ENCODE results near the gene MARCHF10.

MARCHF10 gene

DNA sequence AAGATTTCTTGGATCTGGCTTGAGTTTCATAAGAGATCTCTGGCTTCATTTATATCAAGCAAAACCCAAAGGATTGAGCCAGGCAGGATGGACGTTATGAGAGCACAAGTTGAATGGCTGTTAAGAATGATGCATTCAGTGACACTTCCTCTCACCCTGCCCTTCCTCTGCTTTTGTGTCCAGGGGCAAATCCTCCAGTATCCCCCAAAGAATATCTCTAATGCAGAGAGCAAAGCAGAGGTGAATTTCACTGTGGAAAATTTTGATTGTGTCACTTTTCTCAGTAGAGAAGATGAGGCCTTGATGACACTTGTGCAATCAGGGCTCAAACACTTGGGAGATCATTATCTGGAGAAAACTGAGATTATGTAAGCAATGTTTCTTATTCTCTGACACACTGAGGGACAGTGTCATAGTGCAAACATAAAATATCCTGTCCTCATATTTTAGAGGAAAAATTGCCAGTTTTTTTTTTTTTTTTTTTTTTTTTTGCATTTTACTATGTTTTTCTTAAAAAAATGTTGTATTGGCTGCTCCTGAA lies 25.3 kb downstream of the MARCHF10 start:
- Histone ChIP-seq H3K79me2 (ENCODE audit: low read length) (no peaks in the 10 kb centered on the region), H3K9ac (ENCODE audit: low read length) (no peak overlapping the region), H4K20me1 (ENCODE audit: insufficient read depth, low read length) (no peaks in the 10 kb centered on the region), H3K36me3 (replicated peaks; ENCODE audit: low read depth, low read length) (no peaks in the 10 kb centered on the region), H2AFZ (ENCODE audit: low read depth, low read length) (no peak overlapping the region), H3K27ac (ENCODE audit: low read length) (no peak overlapping the region), H3K4me2 (ENCODE audit: low read length) (no peak overlapping the region), H3K9me3 (ENCODE audit: insufficient read depth, low read length) (no peaks in the 10 kb centered on the region), H3K27me3 (ENCODE audit: low read depth, low read length) (no peaks in the 10 kb centered on the region; the same call in 1 of the 2 replicates), H3K4me3 (ENCODE audit: low read length) (no peak overlapping the region), H3K4me1 (ENCODE audit: low read length) (no peaks in the 10 kb centered on the region)
- TF ChIP-seq, protein P1, sequence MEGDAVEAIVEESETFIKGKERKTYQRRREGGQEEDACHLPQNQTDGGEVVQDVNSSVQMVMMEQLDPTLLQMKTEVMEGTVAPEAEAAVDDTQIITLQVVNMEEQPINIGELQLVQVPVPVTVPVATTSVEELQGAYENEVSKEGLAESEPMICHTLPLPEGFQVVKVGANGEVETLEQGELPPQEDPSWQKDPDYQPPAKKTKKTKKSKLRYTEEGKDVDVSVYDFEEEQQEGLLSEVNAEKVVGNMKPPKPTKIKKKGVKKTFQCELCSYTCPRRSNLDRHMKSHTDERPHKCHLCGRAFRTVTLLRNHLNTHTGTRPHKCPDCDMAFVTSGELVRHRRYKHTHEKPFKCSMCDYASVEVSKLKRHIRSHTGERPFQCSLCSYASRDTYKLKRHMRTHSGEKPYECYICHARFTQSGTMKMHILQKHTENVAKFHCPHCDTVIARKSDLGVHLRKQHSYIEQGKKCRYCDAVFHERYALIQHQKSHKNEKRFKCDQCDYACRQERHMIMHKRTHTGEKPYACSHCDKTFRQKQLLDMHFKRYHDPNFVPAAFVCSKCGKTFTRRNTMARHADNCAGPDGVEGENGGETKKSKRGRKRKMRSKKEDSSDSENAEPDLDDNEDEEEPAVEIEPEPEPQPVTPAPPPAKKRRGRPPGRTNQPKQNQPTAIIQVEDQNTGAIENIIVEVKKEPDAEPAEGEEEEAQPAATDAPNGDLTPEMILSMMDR (IDR thresholded peaks at IDR 0.05; ENCODE audit: low read depth, low read length): no peak
- TF ChIP-seq EZH2phosphoT487 (IDR thresholded peaks at IDR 0.05; ENCODE audit: low read depth): no peak

DNA sequence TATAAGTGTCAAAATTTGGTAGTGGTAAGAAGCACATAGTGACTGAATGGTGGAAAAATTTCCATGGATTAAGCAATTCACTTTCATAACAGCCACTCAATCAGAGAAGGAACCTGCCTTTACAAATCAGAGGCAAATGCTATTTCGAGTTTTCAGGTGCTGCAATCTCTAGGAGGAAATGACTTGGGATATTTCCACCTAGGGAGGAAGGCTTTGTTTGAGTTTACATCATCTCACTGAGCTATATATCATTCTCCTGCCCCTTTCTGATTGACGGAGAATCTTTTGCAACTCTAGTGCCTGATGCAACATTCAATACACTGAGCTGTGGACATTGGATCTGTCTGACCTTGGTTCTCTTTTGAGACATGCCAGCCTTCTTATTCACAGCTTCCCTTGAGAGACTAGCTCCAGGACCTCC lies 26.3 kb downstream of the MARCHF10 start:
- no peak for TF ChIP-seq EZH2phosphoT487 (IDR thresholded peaks at IDR 0.05; ENCODE audit: low read depth)
- TF ChIP-seq, protein P1 (IDR thresholded peaks at IDR 0.05; ENCODE audit: low read depth, low read length): no peak
- H3K4me2 ChIP-seq (ENCODE audit: low read length): no peak overlapping the region
- no peaks in the 10 kb centered on the region for H3K36me3 ChIP-seq (replicated peaks; ENCODE audit: low read depth, low read length)
- no peaks in the 10 kb centered on the region for H3K9me3 ChIP-seq (ENCODE audit: insufficient read depth, low read length)
- H4K20me1 ChIP-seq (ENCODE audit: insufficient read depth, low read length): no peaks in the 10 kb centered on the region
- H3K9ac ChIP-seq (ENCODE audit: low read length): no peak overlapping the region
- H3K79me2 ChIP-seq (ENCODE audit: low read length): no peaks in the 10 kb centered on the region
- no peaks in the 10 kb centered on the region; the same call in 1 of the 2 replicates for H3K27me3 ChIP-seq (ENCODE audit: low read depth, low read length)
- no peak overlapping the region for H3K4me3 ChIP-seq (ENCODE audit: low read length)
- H3K4me1 ChIP-seq (ENCODE audit: low read length): no peaks in the 10 kb centered on the region
- H3K27ac ChIP-seq (ENCODE audit: low read length): no peak overlapping the region
- no peak overlapping the region for H2AFZ ChIP-seq (ENCODE audit: low read depth, low read length)

DNA sequence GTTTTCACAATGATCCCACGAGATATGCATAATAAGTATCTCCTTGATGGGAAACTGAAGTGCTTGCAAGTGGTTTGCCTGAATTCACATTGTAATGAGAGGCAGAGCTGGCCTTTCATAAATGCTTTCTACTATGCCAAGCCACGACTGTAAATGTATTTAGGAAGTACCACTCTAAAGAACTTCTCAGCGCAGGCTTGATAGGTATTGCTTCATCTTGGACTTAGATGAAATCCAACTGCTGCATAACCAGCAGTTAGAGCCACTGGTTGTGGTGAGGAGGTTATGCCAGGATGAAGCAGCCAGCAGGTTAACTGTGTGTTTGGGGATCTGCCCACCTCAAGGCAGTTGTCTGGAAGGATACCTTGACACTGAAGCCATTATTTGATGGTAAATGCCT lies 26.8 kb downstream of the MARCHF10 start:
- Histone ChIP-seq H3K4me2 (ENCODE audit: low read length) (no peak overlapping the region), H2AFZ (ENCODE audit: low read depth, low read length) (no peak overlapping the region), H4K20me1 (ENCODE audit: insufficient read depth, low read length) (no peaks in the 10 kb centered on the region), H3K79me2 (ENCODE audit: low read length) (no peaks in the 10 kb centered on the region), H3K27me3 (ENCODE audit: low read depth, low read length) (no peaks in the 10 kb centered on the region; the same call in 1 of the 2 replicates), H3K36me3 (replicated peaks; ENCODE audit: low read depth, low read length) (no peaks in the 10 kb centered on the region), H3K9me3 (ENCODE audit: insufficient read depth, low read length) (no peaks in the 10 kb centered on the region), H3K4me3 (ENCODE audit: low read length) (no peak overlapping the region), H3K9ac (ENCODE audit: low read length) (no peak overlapping the region), H3K27ac (ENCODE audit: low read length) (no peak overlapping the region), H3K4me1 (ENCODE audit: low read length) (no peaks in the 10 kb centered on the region)
- no peak for TF ChIP-seq EZH2phosphoT487 (IDR thresholded peaks at IDR 0.05; ENCODE audit: low read depth)
- TF ChIP-seq, protein P1 (IDR thresholded peaks at IDR 0.05; ENCODE audit: low read depth, low read length): no peak

DNA sequence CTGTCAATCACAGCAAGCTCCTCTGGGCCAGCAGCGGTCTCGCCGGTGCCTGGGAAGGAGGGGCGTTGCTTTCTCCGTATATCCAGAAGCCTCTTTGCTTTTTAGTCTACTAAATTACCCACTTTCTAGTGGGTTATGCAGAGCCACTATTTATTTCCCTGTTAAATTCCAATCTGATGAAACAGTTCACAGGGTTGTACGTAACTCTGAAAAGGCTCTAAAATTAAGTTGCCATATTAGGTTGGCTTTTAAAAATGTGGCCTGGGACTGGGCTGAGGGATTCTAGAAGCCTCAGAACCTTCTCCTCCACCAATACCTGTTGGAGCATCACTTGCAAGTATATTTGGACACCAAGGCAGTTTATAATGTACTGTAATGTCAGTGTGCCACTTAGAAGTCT lies 27.2 kb downstream of the MARCHF10 start:
- no peak overlapping the region for H3K9ac ChIP-seq (ENCODE audit: low read length)
- H2AFZ ChIP-seq (ENCODE audit: low read depth, low read length): no peak overlapping the region
- no peak overlapping the region for H3K27ac ChIP-seq (ENCODE audit: low read length)
- H3K4me3 ChIP-seq (ENCODE audit: low read length): no peak overlapping the region
- no peaks in the 10 kb centered on the region for H3K4me1 ChIP-seq (ENCODE audit: low read length)
- no peak for TF ChIP-seq EZH2phosphoT487 (IDR thresholded peaks at IDR 0.05; ENCODE audit: low read depth)
- TF ChIP-seq, protein P1 (IDR thresholded peaks at IDR 0.05; ENCODE audit: low read depth, low read length): no peak
- no peaks in the 10 kb centered on the region for H3K9me3 ChIP-seq (ENCODE audit: insufficient read depth, low read length)
- H3K4me2 ChIP-seq (ENCODE audit: low read length): no peak overlapping the region
- no peaks in the 10 kb centered on the region; the same call in 1 of the 2 replicates for H3K27me3 ChIP-seq (ENCODE audit: low read depth, low read length)
- no peaks in the 10 kb centered on the region for H3K36me3 ChIP-seq (replicated peaks; ENCODE audit: low read depth, low read length)
- no peaks in the 10 kb centered on the region for H4K20me1 ChIP-seq (ENCODE audit: insufficient read depth, low read length)
- H3K79me2 ChIP-seq (ENCODE audit: low read length): no peaks in the 10 kb centered on the region

All from OCI-LY3 (cell line).